Peyer's patch (tissue), 4 donors: ENCODE data around the gene SBF1.

Source experiments
- CTCF ChIP-seq, 6 experiments: fragments of 450-650 bp in 4 of 6; fragments of 200-600 bp in 2 of 6; sonication (generic) in 1 of 6; IDR thresholded peaks; one replicate each; pipeline ENCODE4 v1.5.1; 2017 to 2019; ENCODE audit warnings: antibody characterized with exemption in 6 of 6, mild to moderate bottlenecking in 3 of 6, moderate library complexity in 1 of 6
- POLR2A ChIP-seq, 2 donors: fragments of 450-650 bp; IDR thresholded peaks; one replicate each; pipeline ENCODE4 v1.5.1; 2017; ENCODE audit warnings: antibody characterized with exemption in 2 of 2, mild to moderate bottlenecking in 2 of 2, moderate library complexity in 2 of 2

GRCh38 chr22:50474710-50475651, at the start of gene SBF1:
- no peak for TF ChIP-seq CTCF (IDR thresholded peaks at IDR 0.05)
- TF ChIP-seq POLR2A (IDR thresholded peaks at IDR 0.05), result peak; percentile 47 to 88
